Fibroblast of lung (primary cell): ENCODE measurements around the gene HIRIP3.
A peak's percentile ranks its signal among the peaks of the same experiment; 100 is the strongest.

ENCODE experiments used
- CTCF ChIP-seq, 2 donors: IDR thresholded peaks in 1 of 2; conservative IDR thresholded peaks in 1 of 2; 1 replicate in 1 of 2; 2 replicates in 1 of 2; pipeline ENCODE4 v1.5.1; 2011 to 2012; ENCODE audit warnings: low read length in 2 of 2, control low read depth in 1 of 2, inconsistent platforms in 1 of 2, low read depth in 1 of 2, mild to moderate bottlenecking in 1 of 2
- EZH2 ChIP-seq: IDR thresholded peaks from 2 replicates; pipeline ENCODE4 v1.5.1; 2012; ENCODE audit warnings: low read length, control low read depth, mild to moderate bottlenecking; ENCODE audit errors: missing control alignments

GRCh38 chr16:30011714-30012504 is 16.5 kb upstream of the HIRIP3 start:
- no peak for TF ChIP-seq CTCF (conservative IDR thresholded peaks at IDR 0.05 in 1 of 2, IDR thresholded peaks at IDR 0.05 in 1 of 2; ENCODE audit: low read depth in 1 of 2, low read length in 2 of 2)
- TF ChIP-seq EZH2 = peak; percentile 46
